ENCODE data around the gene TTLL13.

TTLL13 gene

DNA sequence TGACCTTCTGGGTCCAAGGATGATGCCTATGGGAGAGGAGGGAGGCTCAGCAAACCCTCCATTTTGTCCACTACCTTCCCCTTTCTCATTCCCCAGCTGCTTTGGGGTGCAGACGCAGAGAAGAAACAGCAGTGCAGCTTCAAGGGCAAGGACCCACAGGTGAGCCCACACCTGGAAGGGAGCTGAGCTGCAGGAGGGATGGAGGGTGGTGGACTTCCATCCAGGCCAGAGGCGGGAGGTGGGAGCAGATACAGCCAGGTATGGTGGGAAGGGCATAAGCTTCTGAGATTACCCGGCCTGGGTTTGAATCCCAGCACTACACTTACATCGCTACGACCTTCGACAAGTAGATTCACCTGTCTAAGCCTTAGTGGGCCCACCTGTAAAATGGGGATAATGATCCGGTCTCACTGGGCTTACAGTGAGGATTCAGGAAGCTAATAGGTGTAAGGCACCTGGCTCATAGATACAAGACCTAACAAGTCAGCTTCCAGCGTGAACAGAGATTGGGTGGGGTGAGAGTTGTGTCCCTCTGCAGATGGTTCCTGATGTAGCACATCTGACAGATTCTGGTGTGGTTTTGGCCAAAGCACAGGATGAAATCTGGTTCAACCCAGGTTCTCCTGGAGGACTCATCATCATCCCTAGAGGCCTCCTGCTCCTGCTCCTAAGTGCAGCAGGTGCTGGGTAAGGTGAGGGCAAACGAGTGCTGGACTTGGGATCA is 31.5 kb upstream of the TTLL13 start:
- DNase-seq = no peak

DNA sequence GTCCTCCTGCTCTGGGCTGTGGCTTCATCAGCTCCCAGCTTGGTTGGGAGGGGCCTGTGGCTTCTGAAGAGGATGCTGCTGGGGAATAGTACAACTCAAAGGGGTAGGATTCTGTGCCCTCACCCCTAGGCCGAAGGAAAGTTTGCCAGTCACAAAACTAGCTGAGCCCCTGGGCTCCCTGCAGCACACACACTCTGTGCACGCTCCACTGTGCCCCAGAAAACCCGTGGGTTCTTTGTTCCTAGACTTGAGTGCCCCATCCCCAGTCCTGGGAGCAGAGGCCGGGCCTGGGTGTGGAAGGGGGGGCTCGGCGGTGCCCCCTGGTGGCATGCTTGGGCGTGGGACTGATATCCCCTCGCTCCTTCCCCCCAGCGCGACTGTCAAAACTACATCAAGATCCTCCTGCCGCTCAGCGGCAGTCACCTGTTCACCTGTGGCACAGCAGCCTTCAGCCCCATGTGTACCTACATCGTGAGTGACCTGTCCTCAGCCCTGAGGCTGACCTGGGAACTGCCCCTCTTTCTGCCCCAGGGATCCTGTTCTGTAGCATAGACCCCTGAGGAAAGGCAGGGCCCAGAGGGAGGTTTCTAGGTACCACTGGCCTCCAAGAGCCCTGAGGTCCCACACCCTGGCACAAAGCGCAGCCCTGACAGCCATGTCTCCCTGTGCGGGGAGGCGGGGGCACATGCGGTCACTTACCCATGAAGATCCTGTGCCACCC is 29.8 kb upstream of the TTLL13 start:
- peak; percentile 13 for DNase-seq

DNA sequence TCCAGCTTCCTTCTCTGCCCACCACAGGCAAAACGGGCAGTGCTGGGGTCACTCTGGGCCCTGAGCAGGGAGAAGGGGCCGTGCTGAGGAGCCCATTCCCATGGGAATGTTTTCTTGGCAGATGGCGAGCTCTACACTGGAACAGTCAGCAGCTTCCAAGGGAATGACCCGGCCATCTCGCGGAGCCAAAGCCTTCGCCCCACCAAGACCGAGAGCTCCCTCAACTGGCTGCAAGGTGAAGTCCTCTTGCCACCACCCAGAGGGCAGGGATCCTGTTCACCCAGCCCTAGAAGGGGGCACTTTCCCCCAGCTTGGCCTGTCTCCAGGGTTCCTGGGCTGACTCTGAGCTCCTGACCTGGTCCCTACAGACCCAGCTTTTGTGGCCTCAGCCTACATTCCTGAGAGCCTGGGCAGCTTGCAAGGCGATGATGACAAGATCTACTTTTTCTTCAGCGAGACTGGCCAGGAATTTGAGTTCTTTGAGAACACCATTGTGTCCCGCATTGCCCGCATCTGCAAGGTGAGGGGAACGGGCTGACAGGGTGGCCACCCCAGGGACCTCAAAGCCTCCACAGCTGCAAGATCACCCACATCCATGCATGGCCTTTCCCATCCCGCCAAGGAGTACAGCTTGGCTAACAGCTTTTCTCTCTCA is 28.0 kb upstream of the TTLL13 start:
- DNase-seq = peak; percentile 3

DNA sequence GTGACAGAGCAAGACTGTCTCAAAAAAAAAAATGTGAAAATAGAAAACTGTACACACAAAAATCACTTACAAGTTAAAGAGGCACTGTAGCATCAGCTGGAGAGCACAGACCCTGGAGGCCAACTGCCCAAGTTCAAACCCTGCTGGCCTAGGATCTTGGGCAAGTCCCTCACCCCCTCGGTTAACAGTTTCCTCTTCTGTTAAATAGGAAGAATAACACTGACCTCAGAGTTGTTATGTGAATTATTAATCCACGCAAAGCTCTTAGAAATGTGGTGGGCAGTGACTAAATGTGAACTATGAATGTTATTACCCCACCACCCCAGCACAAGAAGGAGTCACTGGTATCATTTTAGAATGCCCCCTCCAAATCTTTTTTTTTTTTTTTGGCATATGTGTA is 26.8 kb upstream of the TTLL13 start:
- no peak for DNase-seq

DNA sequence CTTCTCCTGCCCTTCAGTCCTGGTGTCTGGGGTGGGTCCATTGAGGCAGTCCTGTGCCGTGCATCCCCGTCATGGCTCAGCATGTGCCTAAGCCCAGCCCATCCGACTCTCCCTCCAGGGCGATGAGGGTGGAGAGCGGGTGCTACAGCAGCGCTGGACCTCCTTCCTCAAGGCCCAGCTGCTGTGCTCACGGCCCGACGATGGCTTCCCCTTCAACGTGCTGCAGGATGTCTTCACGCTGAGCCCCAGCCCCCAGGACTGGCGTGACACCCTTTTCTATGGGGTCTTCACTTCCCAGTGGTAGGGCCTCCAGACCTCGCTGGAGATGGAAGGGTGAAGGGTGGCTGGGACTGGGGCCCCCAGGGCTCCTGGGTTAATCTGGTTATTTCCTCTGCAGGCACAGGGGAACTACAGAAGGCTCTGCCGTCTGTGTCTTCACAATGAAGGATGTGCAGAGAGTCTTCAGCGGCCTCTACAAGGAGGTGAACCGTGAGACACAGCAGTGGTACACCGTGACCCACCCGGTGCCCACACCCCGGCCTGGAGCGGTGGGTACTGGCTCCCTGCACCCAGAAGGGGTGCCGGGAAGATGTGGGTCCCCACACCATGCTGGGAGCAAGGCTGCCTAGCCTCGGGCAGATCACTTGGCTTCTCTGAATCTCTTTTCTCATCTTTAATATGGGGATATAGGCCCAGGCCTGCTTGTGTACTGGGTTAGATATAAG is 25.8 kb upstream of the TTLL13 start:
- DNase-seq = no peak

DNA sequence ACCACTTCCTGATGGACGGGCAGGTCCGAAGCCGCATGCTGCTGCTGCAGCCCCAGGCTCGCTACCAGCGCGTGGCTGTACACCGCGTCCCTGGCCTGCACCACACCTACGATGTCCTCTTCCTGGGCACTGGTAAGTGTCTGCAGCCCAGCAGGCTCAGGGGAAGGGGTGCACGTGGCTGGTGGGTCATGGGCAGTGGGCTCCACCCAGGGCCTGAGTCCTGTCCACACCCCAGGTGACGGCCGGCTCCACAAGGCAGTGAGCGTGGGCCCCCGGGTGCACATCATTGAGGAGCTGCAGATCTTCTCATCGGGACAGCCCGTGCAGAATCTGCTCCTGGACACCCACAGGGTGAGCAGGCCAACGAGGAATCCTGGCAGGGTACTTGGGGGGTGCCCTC is 24.3 kb upstream of the TTLL13 start:
- DNase-seq = no peak

DNA sequence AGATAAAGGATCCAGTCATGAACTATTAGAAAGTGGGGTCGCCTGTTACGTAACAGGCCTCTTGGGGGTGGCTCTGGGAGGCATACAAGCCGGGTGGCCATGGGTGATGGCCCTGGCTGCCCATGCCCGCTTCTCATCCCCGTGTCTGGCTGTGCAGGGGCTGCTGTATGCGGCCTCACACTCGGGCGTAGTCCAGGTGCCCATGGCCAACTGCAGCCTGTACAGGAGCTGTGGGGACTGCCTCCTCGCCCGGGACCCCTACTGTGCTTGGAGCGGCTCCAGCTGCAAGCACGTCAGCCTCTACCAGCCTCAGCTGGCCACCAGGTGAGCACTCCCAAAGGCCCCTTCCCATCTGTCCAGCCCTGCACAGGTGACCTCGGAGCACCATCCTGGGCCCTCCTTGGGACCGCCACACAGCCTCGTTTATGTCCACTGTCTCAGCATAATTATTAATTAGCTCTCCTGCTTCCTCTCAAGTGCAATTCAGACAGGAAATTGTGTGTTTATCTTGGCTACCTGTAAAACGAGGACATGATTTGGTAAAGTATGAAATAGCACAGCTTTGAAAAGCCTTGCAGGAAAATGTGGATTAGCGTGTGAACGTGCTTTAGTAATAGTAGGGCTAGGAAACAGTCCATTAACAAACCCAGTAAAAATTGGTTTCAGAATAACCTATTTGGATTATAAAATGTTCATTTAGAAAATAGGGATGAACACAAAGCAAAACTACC is 23.7 kb upstream of the TTLL13 start:
- no peak for DNase-seq

DNA sequence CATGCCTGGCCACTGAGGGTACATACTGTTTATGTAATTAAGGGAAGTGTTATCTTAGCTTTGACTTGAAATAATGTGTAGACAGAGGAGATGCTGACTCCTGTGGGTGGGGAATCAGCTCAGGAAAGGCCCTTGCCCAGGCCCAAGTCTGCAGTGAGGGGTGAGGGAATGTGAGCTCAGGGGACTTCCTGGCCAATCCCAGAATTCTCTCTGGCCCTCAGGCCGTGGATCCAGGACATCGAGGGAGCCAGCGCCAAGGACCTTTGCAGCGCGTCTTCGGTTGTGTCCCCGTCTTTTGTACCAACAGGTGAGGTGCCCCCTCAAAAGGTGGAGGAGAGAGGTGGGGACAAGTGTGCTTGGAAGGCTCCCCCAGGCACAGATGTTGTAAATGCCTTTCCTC is 22.0 kb upstream of the TTLL13 start:
- DNase-seq = no peak

DNA sequence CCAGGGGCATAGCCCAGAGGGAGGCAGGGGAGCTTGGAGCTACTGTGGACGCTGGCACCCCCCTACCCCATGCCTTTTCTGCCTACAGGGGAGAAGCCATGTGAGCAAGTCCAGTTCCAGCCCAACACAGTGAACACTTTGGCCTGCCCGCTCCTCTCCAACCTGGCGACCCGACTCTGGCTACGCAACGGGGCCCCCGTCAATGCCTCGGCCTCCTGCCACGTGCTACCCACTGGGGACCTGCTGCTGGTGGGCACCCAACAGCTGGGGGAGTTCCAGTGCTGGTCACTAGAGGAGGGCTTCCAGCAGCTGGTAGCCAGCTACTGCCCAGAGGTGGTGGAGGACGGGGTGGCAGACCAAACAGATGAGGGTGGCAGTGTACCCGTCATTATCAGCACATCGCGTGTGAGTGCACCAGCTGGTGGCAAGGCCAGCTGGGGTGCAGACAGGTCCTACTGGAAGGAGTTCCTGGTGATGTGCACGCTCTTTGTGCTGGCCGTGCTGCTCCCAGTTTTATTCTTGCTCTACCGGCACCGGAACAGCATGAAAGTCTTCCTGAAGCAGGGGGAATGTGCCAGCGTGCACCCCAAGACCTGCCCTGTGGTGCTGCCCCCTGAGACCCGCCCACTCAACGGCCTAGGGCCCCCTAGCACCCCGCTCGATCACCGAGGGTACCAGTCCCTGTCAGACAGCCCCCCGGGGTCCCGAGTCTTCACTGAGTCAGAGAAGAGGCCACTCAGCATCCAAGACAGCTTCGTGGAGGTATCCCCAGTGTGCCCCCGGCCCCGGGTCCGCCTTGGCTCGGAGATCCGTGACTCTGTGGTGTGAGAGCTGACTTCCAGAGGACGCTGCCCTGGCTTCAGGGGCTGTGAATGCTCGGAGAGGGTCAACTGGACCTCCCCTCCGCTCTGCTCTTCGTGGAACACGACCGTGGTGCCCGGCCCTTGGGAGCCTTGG is 21.3 kb upstream of the TTLL13 start:
- no peak for DNase-seq

DNA sequence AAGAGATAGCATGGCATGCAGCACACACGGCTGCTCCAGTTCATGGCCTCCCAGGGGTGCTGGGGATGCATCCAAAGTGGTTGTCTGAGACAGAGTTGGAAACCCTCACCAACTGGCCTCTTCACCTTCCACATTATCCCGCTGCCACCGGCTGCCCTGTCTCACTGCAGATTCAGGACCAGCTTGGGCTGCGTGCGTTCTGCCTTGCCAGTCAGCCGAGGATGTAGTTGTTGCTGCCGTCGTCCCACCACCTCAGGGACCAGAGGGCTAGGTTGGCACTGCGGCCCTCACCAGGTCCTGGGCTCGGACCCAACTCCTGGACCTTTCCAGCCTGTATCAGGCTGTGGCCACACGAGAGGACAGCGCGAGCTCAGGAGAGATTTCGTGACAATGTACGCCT is 20.4 kb upstream of the TTLL13 start:
- no peak for DNase-seq

DNA sequence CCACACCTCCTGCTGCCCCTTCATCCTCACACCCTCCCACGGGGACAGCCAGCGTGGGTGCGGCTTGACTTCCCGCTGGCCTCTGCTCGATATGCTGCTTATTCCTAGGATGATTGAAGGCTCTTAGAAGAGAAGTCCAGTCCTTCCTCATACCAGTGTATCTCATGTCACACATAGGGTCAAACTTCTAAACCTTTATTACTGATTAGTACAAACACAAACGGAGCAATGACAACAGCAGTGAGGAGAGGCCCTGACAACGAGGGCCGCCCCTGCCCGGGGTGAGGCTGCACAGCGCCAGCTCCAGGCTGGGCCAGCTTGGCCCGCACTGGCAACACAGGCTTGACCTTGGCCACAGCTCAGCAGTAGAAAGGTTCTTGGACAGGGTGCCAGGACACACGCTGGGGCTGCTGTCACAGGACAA is 19.3 kb upstream of the TTLL13 start:
- DNase-seq = no peak

DNA sequence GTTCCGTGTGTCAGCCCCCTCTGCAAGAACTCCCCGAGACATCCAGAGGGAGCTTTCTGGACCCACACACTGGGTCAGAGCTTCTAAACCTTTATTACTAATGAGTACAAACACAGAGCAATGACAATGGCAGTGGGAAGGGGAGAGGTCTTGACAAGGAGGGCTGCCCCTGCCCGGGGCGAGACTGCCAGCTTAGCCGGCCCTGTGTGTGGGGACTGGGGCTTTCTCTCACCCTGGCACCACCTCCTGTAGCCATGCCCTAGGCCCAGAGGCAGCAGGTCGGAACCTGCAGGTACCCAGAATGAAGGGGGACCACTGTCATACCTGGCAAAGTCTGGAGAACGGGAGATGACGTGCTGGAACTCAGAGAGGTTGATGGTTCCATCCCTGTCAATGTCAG is 18.7 kb upstream of the TTLL13 start:
- no peak for DNase-seq

DNA sequence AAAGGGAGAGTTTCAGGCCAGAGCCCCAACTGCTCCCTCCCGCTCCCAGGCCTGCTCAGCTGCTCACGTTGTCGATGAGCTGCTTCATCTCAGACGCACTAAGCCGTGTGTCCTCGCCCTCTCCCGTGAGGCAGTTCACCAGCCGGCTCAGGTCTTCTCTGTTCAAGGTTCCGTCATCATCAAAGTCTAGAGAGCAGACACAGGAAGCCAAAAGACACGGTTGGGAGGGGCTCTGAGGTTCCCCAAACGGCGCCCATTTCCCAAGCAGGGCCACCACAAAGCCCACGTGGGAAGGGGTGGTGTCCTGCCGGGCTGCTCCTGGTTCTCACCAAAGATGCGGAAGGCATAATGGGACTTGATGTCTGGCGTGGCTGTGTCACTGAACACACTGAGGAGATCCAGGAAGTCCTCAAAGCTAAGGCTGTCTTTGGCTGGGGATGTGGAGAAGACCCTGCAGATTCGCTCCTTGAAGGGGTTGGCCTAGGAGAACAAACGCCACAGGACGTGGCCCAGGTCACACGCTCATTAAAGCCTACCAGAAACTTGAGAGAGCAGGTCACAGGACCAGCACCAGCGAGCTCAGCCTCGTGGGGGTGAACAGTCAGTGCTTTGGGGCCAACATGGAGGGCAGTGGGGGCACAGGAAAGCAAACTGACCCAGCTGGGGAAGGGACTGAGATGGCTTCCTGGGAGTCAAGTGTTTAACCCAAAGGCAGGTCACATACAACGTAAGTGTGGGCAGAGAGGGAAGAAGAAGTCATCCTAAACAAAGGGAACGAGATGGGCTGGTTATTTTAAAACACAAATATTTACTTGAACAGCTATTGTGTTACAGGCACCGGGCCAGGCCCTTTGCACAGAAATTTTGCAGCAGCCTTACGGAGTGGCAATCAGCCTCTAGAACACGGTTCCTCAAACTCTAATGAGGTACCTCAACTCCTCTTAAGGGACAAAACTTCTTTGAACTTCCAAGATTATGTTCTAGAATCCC is 18.0 kb upstream of the TTLL13 start:
- peak; percentile 74 for DNase-seq

DNA sequence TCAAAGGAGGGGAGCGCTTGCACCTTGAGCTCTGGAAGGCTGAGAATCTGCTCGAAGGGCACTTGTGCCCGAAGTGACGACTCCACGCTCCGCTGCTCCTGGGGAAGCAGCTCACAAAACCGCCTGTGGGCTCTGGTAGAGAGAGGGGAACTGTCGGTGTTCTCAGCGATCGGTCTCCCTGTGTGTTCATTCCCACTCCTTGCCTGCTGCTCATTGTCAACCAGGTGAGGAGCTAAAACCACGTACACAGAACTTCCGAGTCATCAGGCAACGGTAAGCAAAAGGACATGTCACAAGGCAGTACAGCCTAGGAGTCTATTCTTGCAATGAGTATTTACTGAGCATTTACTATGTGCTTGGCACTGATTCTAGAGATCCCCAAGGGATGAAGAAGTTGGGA is 17.2 kb upstream of the TTLL13 start:
- no peak for DNase-seq

DNA sequence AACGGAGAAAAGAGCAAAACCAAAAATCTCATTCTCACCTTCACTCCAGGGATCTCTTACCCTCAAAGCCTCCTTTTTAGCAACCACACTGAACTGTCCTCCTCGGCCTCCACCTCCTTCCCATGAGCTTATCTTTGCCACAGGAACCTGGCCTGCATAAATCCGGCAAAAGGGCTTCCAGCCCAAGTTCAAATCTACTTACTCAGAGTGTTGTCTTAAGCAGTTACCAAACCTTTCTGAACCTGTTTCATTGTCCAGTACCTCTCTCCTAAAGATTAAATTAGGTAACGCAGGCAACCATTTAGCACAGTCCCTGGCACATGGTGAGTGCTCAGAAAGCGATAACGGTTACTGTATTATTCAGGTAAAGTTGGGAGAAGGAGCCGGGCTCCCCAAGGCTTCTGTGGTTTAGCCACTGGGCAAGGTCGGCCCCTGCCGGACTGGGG is 16.4 kb upstream of the TTLL13 start:
- no peak for DNase-seq

DNA sequence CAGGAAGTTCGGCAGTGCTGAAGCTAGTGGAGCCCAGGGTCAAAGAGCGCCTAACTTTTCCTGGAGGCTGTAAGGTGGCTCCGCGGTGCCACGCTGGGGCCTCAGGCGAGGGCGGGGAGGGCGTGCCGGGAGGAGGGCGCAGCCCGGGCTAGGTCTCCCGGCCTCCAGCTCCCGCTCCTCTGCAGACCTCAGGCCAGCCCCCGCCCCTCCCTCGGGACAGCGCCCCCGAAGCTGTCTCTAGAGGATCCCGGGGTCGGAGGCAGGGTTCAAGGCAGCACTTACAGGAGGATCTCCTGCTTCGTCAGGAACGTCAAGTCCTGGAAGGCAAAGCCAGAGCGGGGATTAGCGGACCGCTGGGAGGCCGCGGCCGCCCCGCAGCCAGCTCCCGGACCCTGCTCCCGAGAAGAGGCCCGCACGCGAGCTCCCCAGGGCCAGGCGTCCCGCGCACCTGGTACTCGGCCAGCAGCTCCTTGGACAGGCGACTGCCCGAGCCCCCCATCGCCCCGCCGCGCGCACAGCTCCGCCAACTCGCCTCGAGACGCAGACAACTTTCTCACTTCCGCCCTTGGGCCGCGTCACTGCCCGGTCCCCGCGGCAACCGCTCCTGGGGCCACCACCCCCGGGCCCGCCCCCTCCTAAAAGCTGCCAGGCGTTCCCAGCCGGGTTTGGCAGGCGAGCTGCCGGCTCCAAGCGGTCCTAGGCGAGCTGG is 15.8 kb upstream of the TTLL13 start, which contains the start of gene CIB1:
TSS of gene CIB1 (minus strand) at position 555 of the 709 bp plus-strand sequence. CDS start at position 499, 56 bp downstream.
- DNase-seq = peak; percentile 97

DNA sequence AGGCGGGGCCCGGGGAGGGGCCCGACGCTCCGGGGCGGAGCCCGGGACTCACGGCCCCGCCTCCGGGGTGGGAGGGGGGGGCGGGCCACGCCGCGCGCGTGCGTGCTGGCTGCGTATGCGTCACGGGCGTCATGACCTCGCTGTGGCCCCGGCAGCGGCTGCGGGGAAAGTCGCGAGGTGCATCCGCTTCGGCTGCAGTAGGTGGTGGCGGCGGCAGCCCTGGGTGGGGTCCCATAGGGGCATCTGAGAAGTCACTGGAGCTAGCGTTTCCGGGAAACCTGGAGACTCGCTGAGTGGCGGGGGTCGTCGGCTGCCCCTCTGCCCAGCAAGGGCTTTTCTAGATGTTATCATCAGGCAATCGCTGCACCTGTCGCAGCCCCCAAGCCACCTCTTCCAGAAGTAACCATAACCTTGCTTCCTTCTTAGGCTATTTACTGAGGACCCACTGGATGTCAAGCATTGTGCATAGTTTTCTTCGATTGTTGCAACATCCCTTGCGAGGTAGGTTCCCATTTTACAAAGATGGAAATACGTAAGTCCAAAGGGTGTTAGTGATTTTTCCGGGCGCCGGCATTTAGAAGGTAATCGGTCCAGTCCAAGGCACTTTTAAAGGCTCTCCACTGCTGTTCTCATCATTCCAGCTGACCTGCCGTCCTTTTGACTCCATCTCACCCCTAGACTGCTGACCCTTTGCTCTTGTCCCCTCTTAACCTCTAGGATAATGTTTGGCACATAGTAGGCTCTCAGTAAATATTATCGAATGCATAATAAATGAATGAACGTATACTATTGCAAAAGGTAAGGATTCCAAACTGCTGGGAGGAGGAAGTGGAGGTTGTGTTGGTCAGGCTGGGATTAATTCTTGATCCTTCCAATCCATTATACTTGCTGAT is 15.0 kb upstream of the TTLL13 start, which contains the start of gene GDPGP1:
TSS of gene GDPGP1 (plus strand) at position 114 of the 893 bp plus-strand sequence. CDS start 6,700 bp downstream, outside the sequence.
- DNase-seq = peak; percentile 91

DNA sequence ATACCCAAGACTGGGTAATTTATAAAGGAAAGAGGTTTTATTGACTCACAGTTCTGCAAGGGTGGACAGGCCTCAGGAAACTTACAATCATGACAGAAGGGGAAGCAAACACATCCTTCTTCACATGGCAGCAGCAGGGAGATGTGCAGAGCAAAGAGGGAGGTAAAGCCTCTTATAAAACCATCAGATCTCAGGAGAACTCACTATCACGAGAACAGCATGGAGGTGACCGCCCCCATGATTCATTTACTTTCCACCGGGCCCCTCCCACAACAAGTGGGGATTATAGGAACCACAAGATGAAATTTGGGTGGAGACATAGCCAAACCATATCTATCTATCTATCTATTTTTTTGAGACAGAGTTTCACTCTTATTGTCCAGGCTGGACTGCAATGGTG is 10.0 kb upstream of the TTLL13 start:
- no peak for DNase-seq

Data from stimulated activated naive CD4-positive, alpha-beta T cell treated with Interleukin-2 at 50 U/mL for 16 hours (primary cell).